Measurements from ENCODE around the gene KCNJ9. TPM values are rescaled to one million over a fixed set of nuclear protein-coding genes. Genes with fewer than 3 reads are reported as not detected.

Gene KCNJ9
- total and polyA plus RNA-seq, 2 donors (not counting 1 experiment from before 2014, with no cell fraction given), result not detected

DNA sequence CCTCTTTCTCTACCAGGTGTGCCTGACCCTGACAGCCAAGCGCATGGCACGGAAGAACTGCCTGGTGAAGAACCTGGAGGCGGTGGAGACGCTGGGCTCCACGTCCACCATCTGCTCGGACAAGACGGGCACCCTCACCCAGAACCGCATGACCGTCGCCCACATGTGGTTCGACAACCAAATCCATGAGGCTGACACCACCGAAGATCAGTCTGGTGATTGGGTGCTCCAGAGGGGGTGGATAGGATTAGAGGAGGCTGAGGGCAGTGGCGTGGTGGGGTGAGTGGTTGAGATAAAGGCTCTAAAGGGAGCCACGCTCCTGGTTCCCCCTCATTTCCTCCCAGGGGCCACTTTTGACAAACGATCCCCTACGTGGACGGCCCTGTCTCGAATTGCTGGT lies 47.3 kb downstream of the KCNJ9 start:
- WGBS (ENCODE audit: insufficient coverage), result 84% methylated on average over 10 of the region's 18 CpGs
- no peaks in the 10 kb centered on the region for H3K4me1 Mint-ChIP-seq
- H3K4me3 Mint-ChIP-seq, result no peak overlapping the region
- H3K4me3 ChIP-seq (ENCODE audit: control extremely low read depth in 1 of 5, extremely low read depth in 1 of 5, insufficient read depth in 1 of 5, low read depth in 2 of 5, low read length in 4 of 5), result no peak overlapping the region
- peaks cover 0 to 11% (median 2%) of the 10 kb centered on the region in 4 experiments for H3K27me3 ChIP-seq (replicated peaks in 1 of 4; ENCODE audit: control extremely low read depth in 1 of 4, control insufficient read depth in 3 of 4, insufficient read depth in 4 of 4, low read length in 3 of 4)
- H3K79me2 ChIP-seq (ENCODE audit: control insufficient read depth, insufficient read depth, low read length), result no peaks in the 10 kb centered on the region
- no peaks in the 10 kb centered on the region for H3K9me3 Mint-ChIP-seq (ENCODE audit: insufficient read depth)
- TF ChIP-seq, protein P1, sequence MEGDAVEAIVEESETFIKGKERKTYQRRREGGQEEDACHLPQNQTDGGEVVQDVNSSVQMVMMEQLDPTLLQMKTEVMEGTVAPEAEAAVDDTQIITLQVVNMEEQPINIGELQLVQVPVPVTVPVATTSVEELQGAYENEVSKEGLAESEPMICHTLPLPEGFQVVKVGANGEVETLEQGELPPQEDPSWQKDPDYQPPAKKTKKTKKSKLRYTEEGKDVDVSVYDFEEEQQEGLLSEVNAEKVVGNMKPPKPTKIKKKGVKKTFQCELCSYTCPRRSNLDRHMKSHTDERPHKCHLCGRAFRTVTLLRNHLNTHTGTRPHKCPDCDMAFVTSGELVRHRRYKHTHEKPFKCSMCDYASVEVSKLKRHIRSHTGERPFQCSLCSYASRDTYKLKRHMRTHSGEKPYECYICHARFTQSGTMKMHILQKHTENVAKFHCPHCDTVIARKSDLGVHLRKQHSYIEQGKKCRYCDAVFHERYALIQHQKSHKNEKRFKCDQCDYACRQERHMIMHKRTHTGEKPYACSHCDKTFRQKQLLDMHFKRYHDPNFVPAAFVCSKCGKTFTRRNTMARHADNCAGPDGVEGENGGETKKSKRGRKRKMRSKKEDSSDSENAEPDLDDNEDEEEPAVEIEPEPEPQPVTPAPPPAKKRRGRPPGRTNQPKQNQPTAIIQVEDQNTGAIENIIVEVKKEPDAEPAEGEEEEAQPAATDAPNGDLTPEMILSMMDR (IDR thresholded peaks at IDR 0.05), result no peak
- no peak for TF ChIP-seq EZH2 (IDR thresholded peaks at IDR 0.05; ENCODE audit: borderline replicate concordance, insufficient read depth, low read depth, low read length, poor library complexity, severe bottlenecking)
- H3K9ac ChIP-seq (ENCODE audit: low read length), result no peak overlapping the region
- no peak overlapping the region for H3K27ac ChIP-seq (ENCODE audit: low read length in 2 of 2)
- no peak overlapping the region for H2AFZ ChIP-seq (ENCODE audit: insufficient read depth, low read depth, low read length, poor library complexity, severe bottlenecking)
- peaks cover 38% of the 10 kb centered on the region for H3K27me3 Mint-ChIP-seq
- no peaks in the 10 kb centered on the region for H3K36me3 ChIP-seq (replicated peaks in 1 of 2; ENCODE audit: control extremely low read depth in 1 of 2, control insufficient read depth in 1 of 2, extremely low read depth in 1 of 2, insufficient read depth in 2 of 2, low read length in 1 of 2)
- POLR2A ChIA-PET, result interaction anchor here (0.5 kb wide), 1 partner anchor 30 kb away, joined by 3 read pairs; no protein-coding TSS in a partner anchor
- no peak overlapping the region for H3K4me2 ChIP-seq (replicated peaks; ENCODE audit: low read depth, low read length, poor library complexity, severe bottlenecking)
- no peaks in the 10 kb centered on the region for H3K9me3 ChIP-seq (ENCODE audit: control extremely low read depth in 1 of 3, control insufficient read depth in 2 of 3, insufficient read depth in 1 of 3, low read length in 2 of 3)
- CTCF ChIA-PET, result no interaction called here
- H3K4me1 ChIP-seq (ENCODE audit: control insufficient read depth in 2 of 2, insufficient read depth in 2 of 2, low read length in 2 of 2), result no peaks in the 10 kb centered on the region
- H3K27ac Mint-ChIP-seq, result no peak overlapping the region
- DNase-seq (no peak), ATAC-seq (ENCODE audit: low read depth) (no peak)
- no peaks in the 10 kb centered on the region for H4K20me1 ChIP-seq (ENCODE audit: control insufficient read depth, insufficient read depth, low read length, poor library complexity, severe bottlenecking)
- intact Hi-C loops (cut with micrococcal nuclease), result no loop called here

- Mint-ChIP-seq H3K27ac (no peak overlapping the region), H3K4me3 (no peak overlapping the region), H3K4me1 (no peaks in the 10 kb centered on the region), H3K27me3 (peaks cover 38% of the 10 kb centered on the region), H3K9me3 (ENCODE audit: insufficient read depth) (no peaks in the 10 kb centered on the region)
- DNase-seq, result no peak
- POLR2A ChIA-PET, result interaction anchor here (0.5 kb wide), 1 partner anchor 30 kb away, joined by 3 read pairs; no protein-coding TSS in a partner anchor
- CTCF ChIA-PET, result no interaction called here
- 100% methylated on average over 3 of the region's 5 CpGs for WGBS (ENCODE audit: insufficient coverage)
- no peaks in the 10 kb centered on the region for H3K36me3 ChIP-seq (replicated peaks in 1 of 2; ENCODE audit: control extremely low read depth in 1 of 2, control insufficient read depth in 1 of 2, extremely low read depth in 1 of 2, insufficient read depth in 2 of 2, low read length in 1 of 2)
- no peak overlapping the region for H3K9ac ChIP-seq (ENCODE audit: low read length)
- no peaks in the 10 kb centered on the region for H4K20me1 ChIP-seq (ENCODE audit: control insufficient read depth, insufficient read depth, low read length, poor library complexity, severe bottlenecking)
- TF ChIP-seq EZH2 (IDR thresholded peaks at IDR 0.05; ENCODE audit: borderline replicate concordance, insufficient read depth, low read depth, low read length, poor library complexity, severe bottlenecking), result no peak
- TF ChIP-seq, protein P1 (IDR thresholded peaks at IDR 0.05), result no peak
- no peak overlapping the region for H2AFZ ChIP-seq (ENCODE audit: insufficient read depth, low read depth, low read length, poor library complexity, severe bottlenecking)
- H3K4me2 ChIP-seq (replicated peaks; ENCODE audit: low read depth, low read length, poor library complexity, severe bottlenecking), result no peak overlapping the region
- no peak overlapping the region for H3K27ac ChIP-seq (ENCODE audit: low read length in 2 of 2)
- H3K9me3 ChIP-seq (ENCODE audit: control extremely low read depth in 1 of 3, control insufficient read depth in 2 of 3, insufficient read depth in 1 of 3, low read length in 2 of 3), result no peaks in the 10 kb centered on the region
- no peaks in the 10 kb centered on the region for H3K79me2 ChIP-seq (ENCODE audit: control insufficient read depth, insufficient read depth, low read length)
- intact Hi-C loops (cut with micrococcal nuclease), result no loop called here
- no peak overlapping the region for H3K4me3 ChIP-seq (ENCODE audit: control extremely low read depth in 1 of 5, extremely low read depth in 1 of 5, insufficient read depth in 1 of 5, low read depth in 2 of 5, low read length in 4 of 5)
- no peak for ATAC-seq (ENCODE audit: low read depth)
- peaks cover 0 to 11% (median 2%) of the 10 kb centered on the region in 4 experiments for H3K27me3 ChIP-seq (replicated peaks in 1 of 4; ENCODE audit: control extremely low read depth in 1 of 4, control insufficient read depth in 3 of 4, insufficient read depth in 4 of 4, low read length in 3 of 4)
- no peaks in the 10 kb centered on the region for H3K4me1 ChIP-seq (ENCODE audit: control insufficient read depth in 2 of 2, insufficient read depth in 2 of 2, low read length in 2 of 2)
These were observed 47.7 kb downstream of the KCNJ9 start for GRCh38 chr1:160129046-160129445.
